GM12875 (cell line): Measurements from ENCODE around the gene CBFB.
A peak's percentile ranks its signal among the peaks of the same experiment; 100 is the strongest.

Experiments used
- H3K4me3 ChIP-seq: one replicate; pipeline ENCODE4 v1.5.1; 2011; ENCODE audit warnings: low read depth, low read length, control low read depth
- TF ChIP-seq, protein P1 (sequence below): IDR thresholded peaks from 2 replicates; pipeline ENCODE4 v1.5.1; 2011; ENCODE audit warnings: low read depth, mild to moderate bottlenecking, control low read depth, inconsistent platforms, low read length, moderate library complexity, borderline replicate concordance; ENCODE audit not compliant: insufficient read depth

CBFB gene

DNA sequence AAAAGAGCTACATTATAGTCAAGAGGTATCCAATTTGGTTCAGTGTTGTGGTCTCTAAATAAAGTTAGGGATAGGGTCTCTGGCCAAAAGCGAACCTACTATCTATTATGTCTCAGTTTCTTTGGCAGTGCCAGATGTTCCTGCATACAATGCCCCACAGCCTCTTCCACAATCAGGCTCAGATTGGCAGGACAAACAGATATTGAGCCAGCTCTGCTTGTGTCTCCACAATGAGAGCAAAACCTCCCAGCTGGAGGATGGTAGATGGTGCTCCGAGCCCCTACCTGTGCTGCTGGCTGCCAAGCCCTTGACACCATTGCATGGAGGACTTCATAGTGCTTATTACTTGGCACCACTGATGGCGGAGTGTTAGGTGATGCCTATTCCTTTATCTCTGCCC is 100.5 kb downstream of the CBFB start:
- no peak overlapping the region for H3K4me3 ChIP-seq
- TF ChIP-seq, protein P1, sequence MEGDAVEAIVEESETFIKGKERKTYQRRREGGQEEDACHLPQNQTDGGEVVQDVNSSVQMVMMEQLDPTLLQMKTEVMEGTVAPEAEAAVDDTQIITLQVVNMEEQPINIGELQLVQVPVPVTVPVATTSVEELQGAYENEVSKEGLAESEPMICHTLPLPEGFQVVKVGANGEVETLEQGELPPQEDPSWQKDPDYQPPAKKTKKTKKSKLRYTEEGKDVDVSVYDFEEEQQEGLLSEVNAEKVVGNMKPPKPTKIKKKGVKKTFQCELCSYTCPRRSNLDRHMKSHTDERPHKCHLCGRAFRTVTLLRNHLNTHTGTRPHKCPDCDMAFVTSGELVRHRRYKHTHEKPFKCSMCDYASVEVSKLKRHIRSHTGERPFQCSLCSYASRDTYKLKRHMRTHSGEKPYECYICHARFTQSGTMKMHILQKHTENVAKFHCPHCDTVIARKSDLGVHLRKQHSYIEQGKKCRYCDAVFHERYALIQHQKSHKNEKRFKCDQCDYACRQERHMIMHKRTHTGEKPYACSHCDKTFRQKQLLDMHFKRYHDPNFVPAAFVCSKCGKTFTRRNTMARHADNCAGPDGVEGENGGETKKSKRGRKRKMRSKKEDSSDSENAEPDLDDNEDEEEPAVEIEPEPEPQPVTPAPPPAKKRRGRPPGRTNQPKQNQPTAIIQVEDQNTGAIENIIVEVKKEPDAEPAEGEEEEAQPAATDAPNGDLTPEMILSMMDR: no peak

DNA sequence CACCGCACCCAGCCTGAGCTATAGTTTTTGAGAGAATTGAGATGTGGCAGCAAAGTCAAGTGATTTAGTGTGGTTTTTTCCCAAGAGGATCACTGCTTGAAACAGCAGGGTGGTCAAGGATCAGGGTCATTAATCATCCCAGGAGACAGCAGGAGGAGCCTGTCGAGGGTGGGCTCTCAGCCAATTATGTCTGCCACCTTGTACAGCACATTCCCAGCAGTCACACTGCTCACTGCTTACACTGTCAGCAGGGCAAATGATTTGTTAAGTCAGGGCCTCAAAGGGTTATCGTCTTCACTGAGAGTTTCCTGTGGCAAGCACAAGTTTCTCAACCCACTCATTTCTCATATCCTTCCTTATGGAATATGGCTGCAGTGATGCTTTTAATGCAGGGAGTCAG is 108.7 kb downstream of the CBFB start:
- TF ChIP-seq, protein P1: no peak
- no peak overlapping the region for H3K4me3 ChIP-seq

DNA sequence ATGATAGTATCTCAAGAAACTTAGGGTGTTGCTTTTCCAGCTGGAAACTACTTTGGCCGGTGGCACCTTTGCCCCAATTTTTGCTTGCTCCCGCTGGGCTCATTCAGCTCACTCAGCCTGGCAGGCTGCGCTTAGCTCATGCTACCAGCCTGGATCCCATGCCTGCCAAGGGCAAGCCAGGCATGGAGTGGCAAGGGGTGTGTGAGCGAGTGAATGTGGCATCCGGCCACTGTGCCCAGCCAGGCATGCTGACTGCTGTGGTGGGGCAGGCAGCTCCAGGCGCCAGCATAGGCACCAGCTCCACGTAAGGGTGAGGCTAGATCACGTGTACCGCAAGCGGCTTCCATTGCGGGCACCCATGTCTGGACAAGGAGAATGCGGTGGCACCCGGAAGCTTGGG is 112.4 kb downstream of the CBFB start:
- H3K4me3 ChIP-seq: no peak overlapping the region
- TF ChIP-seq, protein P1: no peak

DNA sequence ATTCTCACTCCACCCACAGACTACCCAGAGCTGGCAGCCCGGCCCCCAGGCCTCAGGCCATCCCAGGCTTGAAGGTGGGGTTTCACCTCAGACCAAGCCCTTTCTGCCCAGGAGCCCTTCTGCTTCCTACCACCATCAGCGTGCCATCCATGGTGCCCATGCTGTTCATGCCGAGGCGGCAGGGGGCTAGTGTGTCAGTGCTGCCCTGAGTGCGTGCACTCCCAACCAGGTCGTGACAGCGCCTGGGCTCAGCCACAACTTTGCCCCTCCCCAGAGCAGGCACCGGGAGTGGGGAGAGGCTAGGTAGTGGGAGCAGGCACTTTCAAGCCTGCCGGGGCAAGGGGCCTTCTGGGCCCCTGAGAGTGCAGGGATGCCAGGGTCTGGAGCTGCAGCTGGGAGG is 113.4 kb downstream of the CBFB start:
- TF ChIP-seq, protein P1: no peak
- no peak overlapping the region for H3K4me3 ChIP-seq

DNA sequence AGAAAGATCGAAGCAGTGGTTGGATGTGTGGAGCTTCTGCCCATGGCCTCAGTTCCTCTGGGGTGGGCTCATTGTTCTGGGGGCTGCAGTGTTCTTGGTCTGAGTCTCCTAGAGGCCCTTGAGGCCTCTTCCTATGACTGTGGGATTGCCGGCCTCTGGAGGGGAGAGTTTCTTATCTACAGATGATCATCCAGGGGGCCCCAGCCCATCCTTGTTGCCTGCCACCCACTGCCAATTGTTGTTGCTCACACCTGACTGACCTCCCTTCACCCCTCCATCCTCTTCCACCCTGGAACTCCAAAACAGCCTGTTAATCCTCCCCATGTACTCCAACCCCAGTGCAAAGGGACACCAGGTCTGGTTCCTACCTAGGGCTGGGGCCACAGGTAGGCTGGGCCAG is 116.0 kb downstream of the CBFB start:
- TF ChIP-seq, protein P1: no peak

DNA sequence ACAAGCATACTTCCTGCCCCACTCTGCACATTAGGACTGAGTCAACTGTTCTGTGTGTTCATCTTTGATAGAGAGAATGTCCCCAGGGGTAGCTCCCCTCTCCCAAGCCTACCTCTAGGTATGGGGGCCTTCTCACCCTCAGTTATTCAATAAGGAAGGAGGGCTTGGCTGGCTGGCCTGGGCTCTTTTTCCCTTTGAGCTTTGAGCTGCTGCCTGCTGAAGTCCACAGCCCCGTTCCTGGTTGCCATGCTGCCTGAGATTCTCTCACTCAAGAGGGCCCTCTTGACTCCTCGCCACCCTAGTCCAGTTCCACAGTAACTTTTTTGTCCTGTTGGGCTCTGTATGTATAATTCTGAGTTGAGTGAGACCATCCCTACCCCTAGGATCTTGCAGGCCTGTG is 116.8 kb downstream of the CBFB start:
- TF ChIP-seq, protein P1: no peak
- H3K4me3 ChIP-seq: no peak overlapping the region

More for the DNA sequence above, 116.0 kb downstream of the CBFB start:
- no peak overlapping the region for H3K4me3 ChIP-seq

DNA sequence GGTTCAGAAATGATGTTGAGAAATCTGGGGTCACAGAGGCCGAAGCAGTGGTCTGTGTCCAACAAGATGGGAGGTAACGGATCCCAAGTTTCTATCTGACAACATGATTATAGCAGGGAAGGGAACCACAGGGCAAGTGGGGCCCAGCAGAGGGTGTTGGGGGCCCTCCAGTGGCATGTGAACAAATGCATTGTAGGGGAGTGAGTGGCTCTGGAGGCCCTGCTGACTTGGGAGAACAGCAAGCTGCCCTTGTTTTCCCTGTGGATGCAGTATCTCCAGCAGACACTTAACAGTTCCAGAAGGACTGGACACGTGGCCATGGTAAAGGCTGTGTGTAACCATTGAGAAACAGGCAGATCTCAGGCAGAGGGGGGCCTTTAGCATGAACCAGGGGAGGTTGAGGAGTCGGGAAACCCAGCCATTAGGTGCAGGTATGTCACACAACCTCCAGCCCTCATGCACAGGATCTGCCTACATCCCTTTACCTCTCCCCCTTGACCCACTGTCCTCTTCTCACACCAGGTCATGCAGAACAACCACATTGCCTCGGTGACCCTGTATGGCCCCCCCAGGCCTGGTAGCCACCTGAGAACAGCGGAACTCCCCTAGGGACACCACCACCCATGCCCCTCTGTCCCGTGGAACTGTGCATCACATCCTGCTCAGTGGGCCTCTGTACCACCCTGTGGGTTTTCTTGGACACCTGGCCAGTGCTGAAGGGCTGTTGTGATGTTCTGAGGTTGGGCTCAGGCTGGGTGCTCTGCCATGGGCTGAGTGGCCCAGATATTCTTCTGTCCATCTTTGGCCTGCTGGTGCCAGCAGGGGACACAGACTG is 117.8 kb downstream of the CBFB start:
- TF ChIP-seq, protein P1: 0 out of 2 replicates have a peak, but pooled peaks have one; percentile 10

More for the DNA sequence above, 117.8 kb downstream of the CBFB start:
- no peak overlapping the region for H3K4me3 ChIP-seq
